HCT116 (cell line): ENCODE results near the gene CASZ1. TPM values are rescaled to one million over a fixed set of nuclear protein-coding genes. Genes with fewer than 3 reads are reported as not detected.

Experiments
- ATAC-seq: fragments of 200-7000 bp; cut with Tn5 transposase; 2 replicates; pipeline ENCODE4 v1.9.1; 2020; ENCODE audit warnings: mild to moderate bottlenecking, moderate library complexity
- BruUV-seq: library from RNA; stranded (reverse); fragments of 400-500 nt; replicated peaks from 2 replicates; lab custom pipeline; 2021; lab: Mats Ljungman, UMichigan
- CTCF ChIA-PET: fragments of 300-600 bp; sonication (Branson Sonifier 250); formaldehyde crosslinking; loops from one replicate; lab custom pipeline; 2021; ENCODE audit warnings: antibody characterized with exemption; lab: Charles Lee
- POLR2A ChIA-PET: fragments of 300-600, 350-600 bp; sonication (Branson Sonifier 250); formaldehyde crosslinking; loops from one replicate; lab custom pipeline; 2021; ENCODE audit warnings: antibody characterized with exemption; lab: Charles Lee
- RAD21 ChIA-PET, 2 experiments: fragments of 300-600 bp; sonication (Branson Sonifier 250); formaldehyde crosslinking; loops; one replicate each; lab custom pipeline; 2023; ENCODE audit warnings: low total read pairs in 2 of 2; ENCODE audit not compliant: uncharacterized antibody in 2 of 2, unreplicated experiment in 2 of 2, low non-redundant PET in 1 of 2; lab: Charles Lee
- DNase-seq: peaks from one replicate; pipeline ENCODE4 v3.0.0-alpha.2; 2010; ENCODE audit warnings: low read depth, low spot score
- H2AFZ ChIP-seq: fragments of 200-600 bp; shearing (Covaris generic), sonication (generic); 2 replicates; pipeline ENCODE4 v1.6.1; 2017; ENCODE audit warnings: low read depth, mixed run types, mixed read lengths, antibody characterized with exemption, low read length; ENCODE audit not compliant: poor library complexity, severe bottlenecking
- H3K27ac ChIP-seq: 2 replicates; pipeline ENCODE4 v1.5.1; 2012; ENCODE audit warnings: low read depth, low read length
- H3K27me3 ChIP-seq: fragments of 200-600 bp; sonication (generic); 2 replicates; pipeline ENCODE4 v1.6.1; 2016; ENCODE audit warnings: mixed run types, low read length, mixed read lengths; ENCODE audit not compliant: insufficient read depth
- H3K36me3 ChIP-seq, 2 experiments: fragments of 200-500 bp in 1 of 2; fragments of 200-600 bp in 1 of 2; sonication (Bioruptor generic) in 1 of 2; sonication (generic) in 1 of 2; 2 replicates each; pipeline versions ENCODE4 v1.5.1 to v1.6.1; 2014 to 2016; ENCODE audit warnings: low read length in 2 of 2, inconsistent platforms in 1 of 2, mixed read lengths in 1 of 2, mixed run types in 1 of 2; ENCODE audit not compliant: insufficient read depth in 2 of 2, control insufficient read depth in 1 of 2
- H3K4me1 ChIP-seq, 2 experiments: fragments of 200-600 bp in 1 of 2; sonication (generic) in 1 of 2; 2 replicates each; pipeline versions ENCODE4 v1.5.1 to v1.6.1; 2012 to 2017; ENCODE audit warnings: low read length in 2 of 2, inconsistent platforms in 1 of 2, mild to moderate bottlenecking in 1 of 2, mixed read lengths in 1 of 2, mixed run types in 1 of 2, moderate library complexity in 1 of 2; ENCODE audit not compliant: insufficient read depth in 2 of 2, control insufficient read depth in 1 of 2
- H3K4me2 ChIP-seq: fragments of 200-600 bp; sonication (generic); 2 replicates; pipeline ENCODE4 v1.6.1; 2017; ENCODE audit warnings: mixed run types, low read length, mixed read lengths
- H3K4me3 ChIP-seq, 2 experiments: fragments of 200-600 bp in 1 of 2; sonication (generic) in 1 of 2; replicated peaks in 1 of 2; 2 replicates each; pipeline ENCODE4 v1.5.1; 2011 to 2016; ENCODE audit warnings: low read length in 2 of 2, control low read depth in 1 of 2, low read depth in 1 of 2, mild to moderate bottlenecking in 1 of 2, mixed read lengths in 1 of 2, mixed run types in 1 of 2
- H3K79me2 ChIP-seq: fragments of 200-600 bp; sonication (generic); 2 replicates; pipeline ENCODE4 v1.6.1; 2017; ENCODE audit warnings: mild to moderate bottlenecking, mixed run types, low read length, moderate library complexity, mixed read lengths; ENCODE audit not compliant: insufficient read depth
- H3K9ac ChIP-seq: fragments of 200-600 bp; sonication (generic); 2 replicates; pipeline ENCODE4 v1.6.1; 2016; ENCODE audit warnings: low read length, mixed read lengths
- H3K9me2 ChIP-seq: fragments of 200-600 bp; sonication (generic), shearing (Covaris generic); 2 replicates; pipeline ENCODE4 v1.6.1; 2017; ENCODE audit warnings: mixed run types, mild to moderate bottlenecking, moderate library complexity; ENCODE audit not compliant: insufficient read depth
- H3K9me3 ChIP-seq, 2 experiments: fragments of 200-500 bp in 1 of 2; fragments of 200-600 bp in 1 of 2; sonication (Bioruptor generic) in 1 of 2; sonication (generic) in 1 of 2; 2 replicates each; pipeline ENCODE4 v1.6.1; 2014 to 2017; ENCODE audit warnings: low read length in 2 of 2, mixed read lengths in 2 of 2, inconsistent platforms in 1 of 2, low read depth in 1 of 2, mild to moderate bottlenecking in 1 of 2, mixed run types in 1 of 2, moderate library complexity in 1 of 2; ENCODE audit not compliant: control insufficient read depth in 1 of 2, insufficient read depth in 1 of 2
- H4K20me1 ChIP-seq: fragments of 200-600 bp; sonication (generic), shearing (Covaris generic); 2 replicates; pipeline ENCODE4 v1.6.1; 2017; ENCODE audit warnings: mixed run types, mild to moderate bottlenecking, moderate library complexity; ENCODE audit not compliant: insufficient read depth
- CBX3 ChIP-seq: IDR thresholded peaks from 2 replicates; pipeline ENCODE4 v1.6.1; 2012; ENCODE audit warnings: low read depth
- ELF1 ChIP-seq: IDR thresholded peaks from 2 replicates; pipeline ENCODE4 v1.6.1; 2012; ENCODE audit warnings: low read depth, borderline replicate concordance
- EZH2 ChIP-seq: fragments of 200-600 bp; sonication (generic); IDR thresholded peaks from 2 replicates; pipeline ENCODE4 v1.6.1; 2017; ENCODE audit warnings: antibody characterized with exemption, mixed run types
- EZH2phosphoT487 ChIP-seq: fragments of 200-600 bp; IDR thresholded peaks from 2 replicates; pipeline ENCODE4 v1.6.1; 2018; ENCODE audit warnings: antibody characterized with exemption, borderline replicate concordance
- JUND ChIP-seq: IDR thresholded peaks from 2 replicates; pipeline ENCODE4 v1.6.1; 2012
- MAX ChIP-seq: IDR thresholded peaks from 2 replicates; pipeline ENCODE4 v1.6.1; 2012
- POLR2AphosphoS5 ChIP-seq: IDR thresholded peaks from 2 replicates; pipeline ENCODE4 v1.6.1; 2011; ENCODE audit warnings: mild to moderate bottlenecking, low read depth, low read length, moderate library complexity
- REST ChIP-seq: IDR thresholded peaks from 2 replicates; pipeline ENCODE4 v1.6.1; 2012; ENCODE audit warnings: low read depth
- SIN3A ChIP-seq: IDR thresholded peaks from 2 replicates; pipeline ENCODE4 v1.6.1; 2012; ENCODE audit warnings: low read depth
- SP1 ChIP-seq: IDR thresholded peaks from 2 replicates; pipeline ENCODE4 v1.6.1; 2012; ENCODE audit warnings: low read depth
- SRF ChIP-seq: IDR thresholded peaks from 2 replicates; pipeline ENCODE4 v1.6.1; 2012; ENCODE audit warnings: low read depth
- TCF7L2 ChIP-seq: IDR thresholded peaks from 2 replicates; pipeline ENCODE4 v1.7.0; 2011; ENCODE audit warnings: borderline replicate concordance, inconsistent platforms; ENCODE audit not compliant: insufficient read depth, insufficient read length; ENCODE audit errors: extremely low read depth
- YY1 ChIP-seq: IDR thresholded peaks from 2 replicates; pipeline ENCODE4 v1.6.1; 2011; ENCODE audit warnings: low read length, low read depth, moderate library complexity, mild to moderate bottlenecking; ENCODE audit not compliant: insufficient replicate concordance; ENCODE audit errors: extremely low read depth
- ZFX ChIP-seq: fragments of 450-650 bp; IDR thresholded peaks from 2 replicates; pipeline ENCODE4 v1.6.1; 2017
- ZNF274 ChIP-seq: fragments of 200-500 bp; sonication (Bioruptor generic); IDR thresholded peaks from 2 replicates; pipeline ENCODE4 v1.6.1; 2014; ENCODE audit warnings: mild to moderate bottlenecking, low read depth, low read length, inconsistent platforms
- intact Hi-C: fragments of 100-400 bp; cut with micrococcal nuclease; formaldehyde crosslinking; loops from 2 replicates; pipeline ENCODE4 v1.10.0; 2022
- total RNA-seq: library from RNA; stranded (reverse); gene quantifications from one replicate; pipeline ENCODE4 v1.2.1, GENCODE V29; 2021; ENCODE audit not compliant: unreplicated experiment
- TF ChIP-seq, protein P1 (sequence below): IDR thresholded peaks from 2 replicates; pipeline ENCODE4 v1.6.1; 2012

The CASZ1 gene
- total RNA-seq, 1 experiment from 2014 or later = 7.7 TPM

DNA sequence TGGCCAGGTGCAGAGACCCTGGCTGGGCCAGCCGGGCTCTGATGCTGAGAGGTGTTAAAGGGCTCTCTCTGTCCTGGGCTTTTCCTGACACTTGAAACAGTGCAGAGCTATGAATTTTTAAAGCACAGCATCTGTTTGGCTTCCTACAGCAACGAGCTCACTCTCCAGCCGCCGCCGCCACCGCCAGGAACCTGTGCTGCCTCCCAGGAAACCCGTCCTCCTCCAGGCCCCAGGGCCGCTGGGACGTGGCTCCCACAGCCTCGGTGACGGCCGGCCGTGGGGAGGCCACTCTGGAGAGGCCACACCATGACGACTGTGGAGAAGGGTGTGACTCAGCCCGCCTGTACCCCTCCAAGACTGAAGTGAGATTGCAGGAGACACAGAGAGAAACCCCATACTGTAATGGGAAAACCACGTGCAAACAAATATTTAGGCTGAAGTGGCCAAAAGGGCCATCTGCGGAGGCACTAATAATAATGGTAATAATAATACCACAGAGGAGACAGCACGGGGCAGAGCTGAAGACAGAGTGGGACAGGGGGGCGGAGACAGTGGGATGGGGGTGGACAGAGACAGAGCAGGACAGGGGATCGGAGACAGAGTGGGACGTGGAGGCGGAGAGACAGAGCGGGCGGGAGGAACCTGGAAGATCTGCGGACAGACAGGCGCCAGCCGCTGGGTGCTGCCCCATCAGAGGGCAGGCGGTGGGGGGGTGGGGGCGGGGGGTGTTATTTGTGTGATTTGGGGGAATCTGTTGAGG, 139.2 kb downstream of the CASZ1 start:
- Histone ChIP-seq H4K20me1 (no peaks in the 10 kb centered on the region), H3K27ac (no peak overlapping the region), H3K4me3 (no peak overlapping the region), H2AFZ (no peak overlapping the region), H3K9me3 (no peaks in the 10 kb centered on the region), H3K27me3 (no peaks in the 10 kb centered on the region), H3K9ac (no peak overlapping the region), H3K36me3 (no peaks in the 10 kb centered on the region), H3K4me2 (no peak overlapping the region), H3K9me2 (no peaks in the 10 kb centered on the region), H3K4me1 (peaks cover 0 to under 1% of the 10 kb centered on the region in 2 experiments; a peak in 1 of 4 replicates), H3K79me2 (no peaks in the 10 kb centered on the region)
- RAD21 ChIA-PET = no interaction called here
- ATAC-seq = no peak
- TF ChIP-seq JUND (no peak), SP1 (no peak), MAX (no peak)
- intact Hi-C loops = no loop called here
- DNase-seq = no peak
- CTCF ChIA-PET = no interaction called here
- BruUV-seq = no TSS peak
- POLR2A ChIA-PET = no interaction called here

DNA sequence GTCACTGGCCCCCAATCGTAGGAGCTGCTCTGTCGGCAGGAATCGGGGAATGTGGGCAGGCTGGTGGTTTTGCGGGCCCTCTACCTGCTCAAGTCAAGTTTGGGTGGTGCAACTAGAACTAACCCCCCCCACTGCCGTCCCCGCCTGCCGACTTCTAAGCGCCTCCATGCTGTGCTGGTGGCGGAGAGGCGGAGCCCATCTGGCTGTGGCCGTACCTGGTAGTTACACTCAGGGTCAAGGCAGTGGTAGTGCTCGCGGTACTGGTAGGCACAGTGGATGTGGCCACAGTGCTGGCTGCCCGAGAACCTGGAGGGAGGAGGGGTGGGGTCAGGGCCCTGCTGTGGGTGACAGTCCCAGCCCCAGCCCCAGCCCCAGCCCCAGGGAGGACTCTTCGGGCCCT, 140.0 kb downstream of the CASZ1 start:
- Histone ChIP-seq H4K20me1 (no peaks in the 10 kb centered on the region), H3K4me1 (peaks cover 0 to 8% of the 10 kb centered on the region in 2 experiments; a peak in 1 of 4 replicates), H3K36me3 (no peaks in the 10 kb centered on the region), H3K27me3 (no peaks in the 10 kb centered on the region), H2AFZ (no peak overlapping the region), H3K9ac (no peak overlapping the region), H3K9me3 (no peaks in the 10 kb centered on the region), H3K4me2 (no peak overlapping the region), H3K27ac (no peak overlapping the region), H3K9me2 (no peaks in the 10 kb centered on the region), H3K79me2 (no peaks in the 10 kb centered on the region)
- intact Hi-C loops = no loop called here
- ChIA-PET CTCF (no interaction called here), RAD21 (no interaction called here)
- ATAC-seq (no peak), DNase-seq (no peak)
- BruUV-seq = no TSS peak
- no peak for TF ChIP-seq SIN3A
- TF ChIP-seq POLR2AphosphoS5 = no peak
- no peak for TF ChIP-seq EZH2
- TF ChIP-seq, protein P1, sequence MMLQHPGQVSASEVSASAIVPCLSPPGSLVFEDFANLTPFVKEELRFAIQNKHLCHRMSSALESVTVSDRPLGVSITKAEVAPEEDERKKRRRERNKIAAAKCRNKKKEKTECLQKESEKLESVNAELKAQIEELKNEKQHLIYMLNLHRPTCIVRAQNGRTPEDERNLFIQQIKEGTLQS = no peak
- no peak for TF ChIP-seq SRF
- TF ChIP-seq YY1 = no peak
- no peak for TF ChIP-seq REST
- TF ChIP-seq ZFX = no peak
- no peak for TF ChIP-seq TCF7L2
- no peak for TF ChIP-seq CBX3
- no peak for TF ChIP-seq SP1
- no peak for TF ChIP-seq EZH2phosphoT487
- no peak for TF ChIP-seq ELF1
- TF ChIP-seq MAX = no peak
- TF ChIP-seq JUND = no peak
- no peak for TF ChIP-seq ZNF274
- TF ChIP-seq, all 23 proteins: peak for 0
- H3K4me3 ChIP-seq = no peak overlapping the region
- POLR2A ChIA-PET = no interaction called here
